H1 (cell line): ENCODE results near the gene GRHL3. TPM values are rescaled to one million over a fixed set of nuclear protein-coding genes. Genes with fewer than 3 reads are reported as not detected.

Experiments
- CTCF ChIA-PET: fragments of 300-600 bp; sonication (Branson Sonifier 250); formaldehyde crosslinking; loops from one replicate; lab custom pipeline; 2021; ENCODE audit not compliant: partially characterized antibody; lab: Charles Lee
- POLR2A ChIA-PET: fragments of 300-600 bp; sonication (Branson Sonifier 250); formaldehyde crosslinking; loops from one replicate; lab custom pipeline; 2021; ENCODE audit warnings: inconsistent platforms; ENCODE audit not compliant: partially characterized antibody; lab: Charles Lee
- DNase-seq, 2 experiments: peaks; one replicate each; pipeline versions ENCODE4 v3.0.0 to v3.0.0-alpha.2; 2010 to 2022; ENCODE audit warnings: low spot score in 2 of 2, low read depth in 1 of 2, mixed read lengths in 1 of 2
- FAIRE-seq: peaks from 2 replicates; lab custom pipeline; 2011; peaks lifted over from hg19 to GRCh38; lab: Jason Lieb, UNC
- H2AFZ ChIP-seq: 2 replicates; pipeline ENCODE4 v1.8.1; 2012; ENCODE audit warnings: low read length, inconsistent platforms
- H2AK5ac ChIP-seq: 2 replicates; pipeline ENCODE4 v1.6.1; 2013; ENCODE audit warnings: low read depth, low read length
- H2BK120ac ChIP-seq: replicated peaks from 2 replicates; pipeline ENCODE3; 2013; ENCODE audit warnings: low read depth, low read length, inconsistent platforms
- H2BK12ac ChIP-seq: 2 replicates; pipeline ENCODE4 v1.6.1; 2013; ENCODE audit warnings: low read depth, low read length
- H2BK15ac ChIP-seq: 2 replicates; pipeline ENCODE4 v1.6.1; 2013; ENCODE audit warnings: low read length
- H2BK20ac ChIP-seq: 2 replicates; pipeline ENCODE4 v1.6.1; 2013; ENCODE audit warnings: low read length
- H2BK5ac ChIP-seq: 2 replicates; pipeline ENCODE4 v1.6.1; 2013; ENCODE audit warnings: low read depth, low read length
- H3K14ac ChIP-seq: 2 replicates; pipeline ENCODE4 v1.6.1; 2013; ENCODE audit warnings: inconsistent platforms; ENCODE audit not compliant: insufficient read length
- H3K18ac ChIP-seq: 2 replicates; pipeline ENCODE4 v1.6.1; 2013; ENCODE audit warnings: low read length; ENCODE audit errors: extremely low read depth
- H3K23ac ChIP-seq: 2 replicates; pipeline ENCODE4 v1.6.1; 2013; ENCODE audit warnings: inconsistent platforms; ENCODE audit not compliant: insufficient read length
- H3K23me2 ChIP-seq: 2 replicates; pipeline ENCODE4 v1.6.1; 2013; ENCODE audit warnings: low read depth, low read length
- H3K27ac ChIP-seq: 2 replicates; pipeline ENCODE4 v1.6.1; 2011; ENCODE audit warnings: low read depth, low read length, inconsistent platforms
- H3K27me3 ChIP-seq, 4 experiments: replicated peaks in 1 of 4; 1 replicate in 1 of 4; 2 replicates in 3 of 4; pipeline versions ENCODE4 v1.6.1 to v1.8.1; 2011 to 2013; ENCODE audit warnings: low read length in 3 of 4, mild to moderate bottlenecking in 3 of 4, inconsistent platforms in 2 of 4, mixed read lengths in 2 of 4, moderate library complexity in 1 of 4; ENCODE audit not compliant: control insufficient read depth in 3 of 4, insufficient read depth in 3 of 4; ENCODE audit errors: extremely low read depth in 1 of 4
- H3K36me3 ChIP-seq, 4 experiments: 2 replicates each; pipeline versions ENCODE4 v1.6.1 to v1.8.1; 2011 to 2013; ENCODE audit warnings: mild to moderate bottlenecking in 4 of 4, low read length in 3 of 4, moderate library complexity in 2 of 4, control low read depth in 1 of 4, inconsistent platforms in 1 of 4; ENCODE audit not compliant: insufficient read depth in 4 of 4, control insufficient read depth in 2 of 4
- H3K4ac ChIP-seq: replicated peaks from 2 replicates; pipeline ENCODE3; 2013; ENCODE audit warnings: low read length, low read depth, mixed read lengths, inconsistent platforms; ENCODE audit not compliant: insufficient read length
- H3K4me1 ChIP-seq, 4 experiments: replicated peaks in 1 of 4; 1 replicate in 1 of 4; 2 replicates in 3 of 4; pipeline versions ENCODE4 v1.6.1 to v1.8.1; 2011 to 2013; ENCODE audit warnings: low read length in 3 of 4, inconsistent platforms in 2 of 4, mixed read lengths in 1 of 4; ENCODE audit not compliant: insufficient read depth in 4 of 4, control insufficient read depth in 3 of 4
- H3K4me2 ChIP-seq, 2 experiments: 2 replicates each; pipeline versions ENCODE4 v1.6.1 to v1.8.1; 2011 to 2013; ENCODE audit warnings: low read depth in 2 of 2, low read length in 2 of 2, control low read depth in 1 of 2, inconsistent platforms in 1 of 2, mild to moderate bottlenecking in 1 of 2; ENCODE audit not compliant: insufficient read depth in 1 of 2
- H3K4me3 ChIP-seq, 4 experiments: fragments of 200-600, 300-600 bp in 1 of 4; sonication (generic), shearing (Covaris generic), sonication (Bioruptor Twin) in 1 of 4; 2 replicates each; pipeline versions ENCODE4 v1.5.1 to v1.8.1; 2011 to 2016; ENCODE audit warnings: low read length in 4 of 4, low read depth in 3 of 4, control low read depth in 2 of 4, inconsistent platforms in 2 of 4, mild to moderate bottlenecking in 2 of 4, mixed read lengths in 1 of 4, moderate library complexity in 1 of 4; ENCODE audit not compliant: insufficient read depth in 2 of 4; ENCODE audit errors: extremely low read depth in 1 of 4
- H3K56ac ChIP-seq: replicated peaks from 2 replicates; pipeline ENCODE3; 2013; ENCODE audit warnings: low read depth, mild to moderate bottlenecking, mixed read lengths, low read length, inconsistent platforms; ENCODE audit not compliant: insufficient read length
- H3K79me1 ChIP-seq: 2 replicates; pipeline ENCODE4 v1.6.1; 2013; ENCODE audit warnings: low read depth, low read length, control low read depth
- H3K79me2 ChIP-seq, 2 experiments: 2 replicates each; pipeline versions ENCODE4 v1.6.1 to v1.8.1; 2012 to 2013; ENCODE audit warnings: low read length in 2 of 2, mild to moderate bottlenecking in 2 of 2, inconsistent platforms in 1 of 2; ENCODE audit not compliant: insufficient read depth in 2 of 2, control insufficient read depth in 1 of 2
- H3K9ac ChIP-seq, 4 experiments: replicated peaks in 1 of 4; 1 replicate in 1 of 4; 2 replicates in 3 of 4; pipeline versions ENCODE4 v1.6.1 to v1.8.1; 2011 to 2013; ENCODE audit warnings: low read depth in 3 of 4, low read length in 3 of 4, control low read depth in 2 of 4, mild to moderate bottlenecking in 2 of 4, moderate library complexity in 2 of 4, inconsistent platforms in 1 of 4; ENCODE audit errors: extremely low read depth in 1 of 4
- H3K9me3 ChIP-seq, 2 experiments: 2 replicates each; pipeline versions ENCODE4 v1.6.1 to v1.8.1; 2012 to 2013; ENCODE audit warnings: mild to moderate bottlenecking in 2 of 2, moderate library complexity in 2 of 2, control low read depth in 1 of 2, inconsistent platforms in 1 of 2, low read depth in 1 of 2, low read length in 1 of 2, mixed read lengths in 1 of 2; ENCODE audit not compliant: insufficient read depth in 2 of 2
- H4K20me1 ChIP-seq, 2 experiments: replicated peaks in 1 of 2; 2 replicates each; pipeline versions ENCODE3 to v1.8.1; 2011 to 2013; ENCODE audit warnings: inconsistent platforms in 2 of 2, low read length in 2 of 2, mild to moderate bottlenecking in 1 of 2; ENCODE audit not compliant: insufficient read depth in 2 of 2, control insufficient read depth in 1 of 2
- H4K5ac ChIP-seq: 2 replicates; pipeline ENCODE4 v1.6.1; 2013; ENCODE audit warnings: low read length, low read depth, mixed read lengths, inconsistent platforms; ENCODE audit not compliant: insufficient read length
- H4K8ac ChIP-seq: 2 replicates; pipeline ENCODE4 v1.8.0; 2013; ENCODE audit warnings: mild to moderate bottlenecking, moderate library complexity, low read length, inconsistent platforms; ENCODE audit not compliant: insufficient read depth; ENCODE audit errors: extremely low read depth
- H4K91ac ChIP-seq: replicated peaks from 2 replicates; pipeline ENCODE3; 2013; ENCODE audit warnings: low read length, mixed read lengths, inconsistent platforms; ENCODE audit not compliant: insufficient read length
- BACH1 ChIP-seq: IDR thresholded peaks from 2 replicates; pipeline ENCODE4 v1.6.1; 2012; ENCODE audit warnings: low read length, improper control_type of control experiment
- BRCA1 ChIP-seq: IDR thresholded peaks from 2 replicates; pipeline ENCODE4 v1.6.1; 2012; ENCODE audit warnings: low read depth, low read length, improper control_type of control experiment
- CREB1 ChIP-seq: IDR thresholded peaks from 2 replicates; pipeline ENCODE4 v1.6.1; 2012; ENCODE audit warnings: inconsistent platforms
- YY1 ChIP-seq: IDR thresholded peaks from 2 replicates; pipeline ENCODE4 v1.6.1; 2011; ENCODE audit warnings: low read depth, mild to moderate bottlenecking, low read length
- WGBS, 2 experiments: shearing (Covaris generic) in 1 of 2; methylation state at CpG; one replicate each; pipeline versions ENCODE4 v1.1.6 to v1.1.7; 2013 to 2015; ENCODE audit warnings: low lambda C conversion rate in 2 of 2, mixed read lengths in 2 of 2, inconsistent platforms in 1 of 2, low coverage in 1 of 2, missing lambda C conversion rate in 1 of 2; ENCODE audit not compliant: insufficient replicate concordance in 2 of 2, insufficient coverage in 1 of 2, insufficient read length in 1 of 2; ENCODE audit errors: extremely low coverage in 1 of 2, missing lambda C conversion rate in 1 of 2; 5-methylcytosine and 5-hydroxymethylcytosine counted together
- polyA plus RNA-seq, 7 experiments: library from polyadenylated mRNA; depleted of rRNA in 3 of 7; stranded (reverse) in 5 of 7; unstranded in 2 of 7; fragments of >200 nt in 5 of 7; fragments of 200-250 nt in 2 of 7; gene quantifications; 1 replicate in 5 of 7; 2 replicates in 1 of 7; 4 replicates in 1 of 7; pipeline versions ENCODE4 v1.2.1 to v1.2.3, GENCODE V29; 2011 to 2013; ENCODE audit warnings: missing spikeins in 2 of 7, mixed read lengths in 2 of 7
- total RNA-seq: library from RNA; stranded (reverse); fragmentation: NEBNext Ultra II Directional; extraction: Animal tissue kit (Norgen Biotek cat#: 25700); gene quantifications from 2 replicates; pipeline ENCODE4 v1.2.1, GENCODE V29; 2021

Gene GRHL3
- total and polyA plus RNA-seq, 2 of the 8 experiments (the other 6 are each of a cell fraction or from before 2014, with no cell fraction given): 0.80 to 1.8 TPM

DNA sequence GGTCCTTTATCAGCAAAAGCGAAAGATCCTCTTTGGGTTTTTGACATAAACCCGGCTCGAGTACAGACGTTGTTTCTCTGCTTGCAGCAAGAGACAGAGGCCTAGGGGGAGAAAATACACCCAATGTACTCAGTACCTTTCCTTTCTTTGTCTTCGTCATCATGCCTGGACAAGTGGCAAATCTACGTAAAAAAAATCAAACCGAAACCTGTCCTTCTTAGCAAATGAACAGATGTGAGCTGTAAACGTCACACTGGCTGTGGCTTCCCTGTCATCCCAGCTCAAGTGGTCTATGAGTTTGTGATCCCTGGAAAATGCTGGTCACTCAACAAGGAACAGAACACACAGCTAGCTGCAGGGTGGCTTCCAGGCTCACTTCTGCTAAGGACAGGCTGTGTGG, 54.6 kb downstream of the GRHL3 start:
- H2AFZ ChIP-seq: no peak overlapping the region
- H3K18ac ChIP-seq: no peak overlapping the region
- H4K20me1 ChIP-seq: no peaks in the 10 kb centered on the region
- no peak for DNase-seq
- no peak overlapping the region; a peak in 1 of 7 replicates for H3K9ac ChIP-seq
- no peak overlapping the region; the same call in 1 of the 2 replicates for H3K27ac ChIP-seq
- no peaks in the 10 kb centered on the region for H3K79me2 ChIP-seq
- no peak for TF ChIP-seq BACH1
- TF ChIP-seq YY1: no peak
- no peak for TF ChIP-seq CREB1
- no peak for TF ChIP-seq BRCA1
- no peak overlapping the region for H3K4me2 ChIP-seq
- no peak overlapping the region for H2BK20ac ChIP-seq
- no peak overlapping the region for H4K5ac ChIP-seq
- ChIA-PET POLR2A (interaction anchor here (1.0 to 2.0 kb wide), 4 partner anchors 10 to 223 kb away, joined by 3 to 5 read pairs (median 3); no protein-coding TSS in a partner anchor), CTCF (interaction anchor here (0.6 to 5.5 kb wide), 7 partner anchors 9 to 174 kb away, joined by 3 to 51 read pairs (median 13); no protein-coding TSS in a partner anchor)
- H3K4me3 ChIP-seq: no peak overlapping the region
- FAIRE-seq: no peak
- H3K36me3 ChIP-seq: peaks cover 0 to 2% (median 0%) of the 10 kb centered on the region in 4 experiments; a peak in 2 of 8 replicates
- H2BK5ac ChIP-seq: no peak overlapping the region
- H3K27me3 ChIP-seq: no peaks in the 10 kb centered on the region
- no peak overlapping the region for H4K8ac ChIP-seq
- no peak overlapping the region for H3K56ac ChIP-seq
- H4K91ac ChIP-seq: no peak overlapping the region
- no peaks in the 10 kb centered on the region for H3K9me3 ChIP-seq
- 0 out of 2 replicates have a peak overlapping the region, but pooled peaks have one; percentile 1 for H2BK12ac ChIP-seq
- no peaks in the 10 kb centered on the region for H3K79me1 ChIP-seq
- no peak overlapping the region for H3K14ac ChIP-seq
- no peak overlapping the region for H2BK15ac ChIP-seq
- no peak overlapping the region for H2AK5ac ChIP-seq
- H3K23me2 ChIP-seq: no peaks in the 10 kb centered on the region
- no peak overlapping the region for H3K23ac ChIP-seq
- H2BK120ac ChIP-seq: no peak overlapping the region
- peaks cover 0 to 13% (median 6%) of the 10 kb centered on the region in 4 experiments; a peak in 3 of 7 replicates for H3K4me1 ChIP-seq
- H3K4ac ChIP-seq: no peak overlapping the region
- 80% methylated on average over 8 of the region's 8 CpGs; no CpG with 5 or more reads in 1 of the 2 experiments for WGBS, 2 experiments
